ENCODE results near the gene AMDHD1.

GRCh38 chr12:95953000-95953399 is 9.9 kb downstream of the AMDHD1 start:
- no peak for TF ChIP-seq POLR2AphosphoS5 (IDR thresholded peaks at IDR 0.05)
- no peak for TF ChIP-seq CTCF (IDR thresholded peaks at IDR 0.05 in 8 of 11, conservative IDR thresholded peaks at IDR 0.05 in 3 of 11)
- TF ChIP-seq POLR2A (IDR thresholded peaks at IDR 0.05): no peak

Data from spleen (tissue), 7 donors.